ENCODE data around the gene APOF.
"Not testable (repeated sequence)": the region's sequence is repeated elsewhere in the genome, so short reads cannot be mapped to it uniquely, and the experiment has no call there.

Gene APOF, protein sequence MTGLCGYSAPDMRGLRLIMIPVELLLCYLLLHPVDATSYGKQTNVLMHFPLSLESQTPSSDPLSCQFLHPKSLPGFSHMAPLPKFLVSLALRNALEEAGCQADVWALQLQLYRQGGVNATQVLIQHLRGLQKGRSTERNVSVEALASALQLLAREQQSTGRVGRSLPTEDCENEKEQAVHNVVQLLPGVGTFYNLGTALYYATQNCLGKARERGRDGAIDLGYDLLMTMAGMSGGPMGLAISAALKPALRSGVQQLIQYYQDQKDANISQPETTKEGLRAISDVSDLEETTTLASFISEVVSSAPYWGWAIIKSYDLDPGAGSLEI

DNA sequence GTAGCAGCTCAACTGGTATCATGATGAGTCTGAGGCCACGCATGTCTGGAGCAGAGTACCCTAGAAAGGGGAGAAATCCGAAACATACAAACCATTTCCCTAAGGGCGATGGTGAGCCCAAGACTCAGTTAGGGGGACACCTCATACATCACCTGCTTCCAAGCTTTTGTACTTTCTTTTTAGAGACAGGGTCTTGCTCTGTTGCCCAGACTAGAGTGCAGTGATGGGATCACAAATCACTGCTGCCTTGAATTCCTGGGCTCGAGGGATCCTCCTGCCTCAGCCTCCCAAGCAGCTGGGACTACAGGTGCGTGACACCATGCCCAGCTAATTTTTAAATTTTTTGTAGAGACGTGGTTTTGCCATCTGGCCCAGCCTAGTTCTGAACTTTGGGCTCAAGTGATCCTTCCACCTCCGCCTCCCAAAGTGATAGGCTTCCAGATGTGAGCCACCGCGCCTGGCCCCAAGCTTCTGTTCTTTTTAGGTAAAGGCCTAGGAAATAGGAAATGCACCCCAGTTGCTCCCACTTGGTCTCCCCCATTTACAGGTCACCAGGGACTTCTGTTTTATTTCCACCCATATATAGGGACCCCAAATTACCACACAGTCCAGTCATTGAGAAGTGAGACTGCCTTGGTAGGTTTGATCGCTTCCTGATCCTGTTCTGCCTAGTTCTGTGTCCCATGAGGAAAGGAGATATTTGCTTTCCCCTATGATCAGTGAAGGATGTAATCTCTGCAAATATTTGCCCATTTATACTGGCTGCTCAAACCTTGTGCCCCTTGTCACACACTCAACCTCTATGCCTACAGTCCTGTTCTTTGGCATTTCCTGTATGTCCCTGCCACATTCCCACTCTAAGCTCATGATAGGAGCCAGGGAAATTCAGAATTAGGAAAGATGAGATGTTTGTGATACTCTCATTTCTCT, at the start of gene APOF:
Gene APOF, minus strand, starts transcription at position 728 of the 930 bp plus-strand sequence. Its CDS starts 112 bp downstream, at position 616.
- no peak for DNase-seq (ENCODE audit: low read depth)
- H3K4me3 ChIP-seq (ENCODE audit: low read depth, low read length), result no peak within 1 kb of the TSS
- TF ChIP-seq, protein P1, sequence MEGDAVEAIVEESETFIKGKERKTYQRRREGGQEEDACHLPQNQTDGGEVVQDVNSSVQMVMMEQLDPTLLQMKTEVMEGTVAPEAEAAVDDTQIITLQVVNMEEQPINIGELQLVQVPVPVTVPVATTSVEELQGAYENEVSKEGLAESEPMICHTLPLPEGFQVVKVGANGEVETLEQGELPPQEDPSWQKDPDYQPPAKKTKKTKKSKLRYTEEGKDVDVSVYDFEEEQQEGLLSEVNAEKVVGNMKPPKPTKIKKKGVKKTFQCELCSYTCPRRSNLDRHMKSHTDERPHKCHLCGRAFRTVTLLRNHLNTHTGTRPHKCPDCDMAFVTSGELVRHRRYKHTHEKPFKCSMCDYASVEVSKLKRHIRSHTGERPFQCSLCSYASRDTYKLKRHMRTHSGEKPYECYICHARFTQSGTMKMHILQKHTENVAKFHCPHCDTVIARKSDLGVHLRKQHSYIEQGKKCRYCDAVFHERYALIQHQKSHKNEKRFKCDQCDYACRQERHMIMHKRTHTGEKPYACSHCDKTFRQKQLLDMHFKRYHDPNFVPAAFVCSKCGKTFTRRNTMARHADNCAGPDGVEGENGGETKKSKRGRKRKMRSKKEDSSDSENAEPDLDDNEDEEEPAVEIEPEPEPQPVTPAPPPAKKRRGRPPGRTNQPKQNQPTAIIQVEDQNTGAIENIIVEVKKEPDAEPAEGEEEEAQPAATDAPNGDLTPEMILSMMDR (IDR thresholded peaks at IDR 0.05; ENCODE audit: insufficient read depth, low read depth, low read length, missing control alignments), result no peak

DNA sequence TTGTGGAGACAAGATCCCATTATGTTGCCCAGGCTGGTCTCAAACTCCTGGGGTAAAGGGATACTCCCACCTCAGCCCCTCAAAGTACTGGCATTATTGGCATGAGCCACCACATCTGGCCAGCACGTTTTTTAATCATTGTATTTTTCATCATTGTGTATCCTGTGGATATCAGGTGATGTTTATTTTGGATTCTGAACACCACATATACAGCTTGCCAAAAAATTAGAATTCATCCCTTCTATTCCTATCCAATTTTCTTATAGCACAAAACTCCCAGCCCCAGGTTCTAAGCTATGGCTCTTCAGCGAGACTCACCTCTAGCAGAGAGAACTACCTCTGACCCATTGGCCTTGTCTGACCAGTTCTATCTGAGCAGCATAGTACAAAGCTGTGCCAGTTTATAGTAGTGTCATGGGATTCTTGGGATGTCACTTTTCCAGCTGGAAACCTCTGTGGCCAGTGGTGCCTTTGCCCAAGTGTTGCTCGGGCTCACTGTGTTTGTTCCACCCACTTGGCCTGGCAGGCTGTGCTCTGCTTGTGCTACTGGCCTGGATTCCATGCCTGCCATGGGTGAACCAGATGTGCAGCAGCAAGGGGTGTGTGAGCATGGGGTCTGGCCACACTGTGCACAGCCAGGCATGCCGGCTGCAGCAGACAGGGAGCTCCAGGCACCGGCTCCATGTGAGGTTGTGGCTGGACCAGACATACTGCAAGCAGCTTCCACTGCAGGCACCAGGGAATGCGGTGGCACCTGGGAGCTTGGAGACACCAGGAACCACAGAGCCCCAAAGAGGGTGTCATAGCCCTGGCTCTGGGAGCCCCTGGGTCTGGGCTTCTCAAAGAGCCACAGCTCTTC, 49.4 kb upstream of the APOF start:
- no peak for DNase-seq (ENCODE audit: low read depth)
- TF ChIP-seq, protein P1 (IDR thresholded peaks at IDR 0.05; ENCODE audit: insufficient read depth, low read depth, low read length, missing control alignments), result no peak
- no peak overlapping the region for H3K4me3 ChIP-seq (ENCODE audit: low read depth, low read length)

DNA sequence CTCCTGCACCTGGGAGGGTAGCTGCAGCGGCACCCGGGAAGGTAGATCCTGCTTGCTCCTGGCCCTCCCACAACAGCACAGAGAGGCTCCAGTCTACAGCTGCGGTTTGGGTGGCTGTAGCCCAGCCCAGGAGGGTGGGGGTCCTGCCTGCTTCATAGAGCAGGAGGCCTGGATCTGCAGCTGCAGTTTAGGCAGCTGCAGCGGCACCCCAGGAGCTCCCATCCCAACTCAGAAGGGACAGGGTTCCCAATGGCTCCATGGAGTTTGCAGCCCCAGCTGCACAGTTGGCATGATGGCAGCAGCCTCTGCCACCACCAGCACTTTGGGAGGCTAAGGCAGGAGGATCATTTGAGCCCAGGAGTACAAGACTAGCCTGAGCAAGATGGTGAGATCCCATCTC, 48.1 kb upstream of the APOF start:
- DNase-seq (ENCODE audit: low read depth), result no peak
- H3K4me3 ChIP-seq (ENCODE audit: low read depth, low read length), result no peak overlapping the region
- TF ChIP-seq, protein P1 (IDR thresholded peaks at IDR 0.05; ENCODE audit: insufficient read depth, low read depth, low read length, missing control alignments), result no peak

DNA sequence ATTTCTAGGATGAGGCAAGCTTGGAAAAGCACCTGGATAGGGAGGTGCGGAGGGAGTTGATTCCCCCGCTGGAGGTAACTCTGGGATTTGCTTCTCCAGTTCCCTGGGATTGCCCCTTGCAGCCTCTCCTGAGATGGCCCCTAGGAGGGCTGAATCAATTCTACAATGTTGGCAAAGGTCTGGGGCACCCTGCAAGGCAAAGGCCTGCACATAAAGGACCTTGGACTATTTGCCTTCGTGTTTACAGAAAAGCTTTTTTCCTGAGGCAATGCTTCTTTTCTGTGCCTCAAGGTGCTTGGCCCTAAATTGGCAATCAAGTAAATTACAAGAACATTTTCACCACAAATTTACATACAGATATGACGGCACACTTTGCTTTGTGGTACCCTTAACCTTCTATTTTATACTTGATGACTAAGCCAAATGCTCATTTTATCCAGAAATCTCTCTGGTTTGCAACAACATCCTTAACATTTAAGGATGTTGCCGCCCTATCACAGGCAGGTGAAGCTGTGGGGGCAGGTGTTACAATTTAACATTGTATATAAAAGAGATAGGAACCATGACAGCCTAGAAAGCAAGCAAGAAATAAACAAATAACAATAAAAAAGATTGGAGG, 46.3 kb upstream of the APOF start:
- TF ChIP-seq, protein P1 (IDR thresholded peaks at IDR 0.05; ENCODE audit: insufficient read depth, low read depth, low read length, missing control alignments), result no peak
- no peak for DNase-seq (ENCODE audit: low read depth)

DNA sequence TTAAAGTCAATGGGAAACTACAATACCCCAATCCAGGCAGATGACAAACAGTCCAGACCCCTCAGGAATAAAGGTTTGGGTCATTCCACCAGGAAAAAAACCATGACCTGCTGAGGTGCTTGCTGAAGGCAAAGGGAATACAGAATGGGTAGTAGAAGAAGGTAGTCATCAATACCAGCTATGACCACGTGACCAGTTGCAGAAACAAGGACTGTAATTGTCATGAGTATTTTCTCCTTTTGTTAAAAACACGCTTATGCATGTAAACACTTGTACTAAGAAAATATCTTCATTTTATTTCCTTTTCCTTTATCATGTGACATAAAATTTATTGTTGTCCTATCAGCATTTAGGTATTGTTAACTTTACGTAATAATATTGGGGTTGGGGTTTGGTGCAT, 41.6 kb upstream of the APOF start:
- H3K4me3 ChIP-seq (ENCODE audit: low read depth, low read length); DNase-seq (ENCODE audit: low read depth): not testable (repeated sequence)

More for the DNA sequence above, 46.3 kb upstream of the APOF start:
- H3K4me3 ChIP-seq (ENCODE audit: low read depth, low read length), result no peak overlapping the region

DNA sequence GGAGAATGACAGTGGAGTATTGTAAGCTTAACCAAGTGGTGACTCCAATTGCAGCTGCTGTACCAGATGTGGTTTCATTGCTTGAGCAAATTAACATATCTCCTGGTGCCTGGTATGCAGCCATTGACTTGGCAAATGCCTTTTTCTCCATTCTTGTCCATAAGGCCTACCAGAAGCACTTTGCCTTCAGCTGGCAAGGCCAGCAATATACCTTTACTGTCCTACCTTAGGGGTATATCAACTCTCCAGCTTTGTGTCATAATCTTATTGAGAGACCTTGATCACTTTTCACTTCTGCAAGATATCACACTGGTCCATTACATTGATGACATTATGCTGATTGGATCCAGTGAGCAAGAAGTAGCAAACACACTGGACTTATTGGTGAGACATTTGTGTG, 39.0 kb upstream of the APOF start:
- DNase-seq (ENCODE audit: low read depth); H3K4me3 ChIP-seq (ENCODE audit: low read depth, low read length): not testable (repeated sequence)

DNA sequence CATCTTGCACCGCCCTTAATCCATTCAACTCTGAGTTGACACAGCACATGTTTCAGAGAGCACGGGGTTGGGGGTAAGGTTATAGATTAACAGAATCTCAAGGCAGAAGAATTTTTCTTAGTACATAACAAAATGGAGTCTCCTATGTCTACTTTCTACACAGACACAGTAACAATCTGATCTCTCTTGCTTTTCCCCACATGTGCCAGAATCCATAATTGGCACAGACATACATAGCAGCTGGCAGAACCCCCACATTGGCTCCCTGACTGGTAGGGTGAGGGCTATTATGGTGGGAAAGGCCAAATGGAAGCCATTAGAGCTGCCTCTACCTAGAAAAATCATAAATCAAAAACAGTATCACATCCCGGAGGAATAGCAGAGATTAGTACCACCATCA, 38.5 kb upstream of the APOF start:
- not testable (repeated sequence) for H3K4me3 ChIP-seq (ENCODE audit: low read depth, low read length); DNase-seq (ENCODE audit: low read depth)

DNA sequence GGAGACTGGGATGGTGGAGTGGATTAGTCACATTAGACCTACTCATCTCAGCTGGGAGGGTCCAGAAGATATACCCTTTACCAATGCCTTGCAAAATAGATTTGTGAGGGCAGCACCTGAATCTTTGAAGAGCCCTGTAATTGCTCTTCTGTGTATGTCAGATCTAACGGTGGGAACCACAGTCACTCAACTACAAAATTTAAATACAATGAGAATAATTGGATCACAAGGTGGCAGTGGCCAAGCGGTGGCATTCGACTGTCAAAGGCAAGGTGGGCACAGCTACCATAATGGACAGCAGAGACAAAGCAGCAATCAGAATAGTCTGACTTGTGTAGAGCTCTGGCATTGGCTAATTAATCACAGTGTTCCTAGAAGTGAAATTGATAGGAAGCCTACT, 36.8 kb upstream of the APOF start:
- DNase-seq (ENCODE audit: low read depth); H3K4me3 ChIP-seq (ENCODE audit: low read depth, low read length): not testable (repeated sequence)

All from GM12865 (cell line).